GF-D8 (cell line): Measurements from ENCODE around the gene PARN.
"Not testable (repeated sequence)": the region's sequence is repeated elsewhere in the genome, so short reads cannot be mapped to it uniquely, and the experiment has no call there.

Experiments used
- DNase-seq: peaks from one replicate; lab custom pipeline; 2025; lab: John Stamatoyannopoulos, UW

The PARN gene

GRCh38 chr16:14632693-14633569, 2.9 kb upstream of the PARN start, which contains the start of gene BFAR:
Gene BFAR, plus strand, starts transcription at chr16:14632951. Its CDS starts 11,396 bp downstream, at chr16:14644347.
- DNase-seq = peak; percentile 93

DNA sequence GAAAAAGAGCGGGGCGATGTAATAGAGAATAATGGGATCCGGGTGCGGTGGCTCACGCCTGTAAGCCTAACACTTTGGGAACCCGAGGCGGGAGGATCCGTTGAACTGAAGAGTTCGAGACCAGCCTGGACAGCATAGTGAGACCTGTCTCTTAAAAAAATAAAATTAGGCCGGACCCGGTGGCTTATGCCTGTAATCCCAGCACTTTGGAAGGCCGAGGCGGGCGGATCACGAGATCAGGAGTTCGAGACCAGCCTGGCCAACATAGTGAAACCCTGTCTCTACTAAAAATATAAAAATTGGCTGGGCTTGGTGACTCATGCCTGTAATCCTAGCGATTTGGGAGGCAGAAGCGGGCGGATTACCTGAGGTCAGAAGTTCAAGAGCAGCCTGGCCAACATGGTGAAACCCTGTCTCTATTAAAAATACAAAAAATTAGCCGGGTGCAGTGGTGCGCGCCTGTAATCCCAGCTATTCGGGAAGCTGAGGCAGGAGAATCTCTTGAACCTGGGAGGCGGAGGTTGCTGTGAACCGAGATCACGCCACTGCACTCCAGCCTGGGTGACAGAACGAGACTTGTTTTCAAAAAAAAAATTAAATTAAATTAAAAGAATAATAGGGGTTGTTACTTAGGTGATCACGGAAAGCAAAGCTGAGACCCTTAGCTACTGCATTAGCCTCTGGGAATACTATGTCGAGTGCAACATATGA, 715 bp upstream of the PARN start:
- not testable (repeated sequence) for DNase-seq

- no peak for DNase-seq
These were observed 495 bp downstream of the PARN start for GRCh38 chr16:14629612-14629918.

- DNase-seq = no peak
These were observed 1.1 kb downstream of the PARN start for GRCh38 chr16:14628806-14629611.

- DNase-seq = no peak
These were observed 3.0 kb downstream of the PARN start for GRCh38 chr16:14627078-14627477.

DNA sequence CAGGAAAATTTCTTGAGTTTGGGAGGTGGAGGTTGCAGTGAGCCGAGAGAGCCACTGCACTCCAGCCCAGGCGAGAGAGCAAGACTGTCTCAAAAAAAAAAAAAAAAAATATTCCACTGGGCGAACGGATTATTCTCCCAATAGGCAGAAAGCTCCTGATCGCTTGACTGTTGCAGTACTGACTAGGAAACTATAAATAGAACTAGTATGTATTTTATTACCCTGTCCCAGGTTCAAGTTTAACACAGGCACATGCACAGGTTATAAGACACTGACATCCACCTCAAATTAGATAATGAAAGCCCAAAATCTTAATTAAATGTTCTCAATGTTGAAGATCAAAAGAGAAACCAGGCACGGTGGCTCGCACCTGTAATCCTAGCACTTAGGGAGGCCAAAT, 11.5 kb downstream of the PARN start:
- no peak for DNase-seq

- no peak for DNase-seq
These were observed 13.8 kb downstream of the PARN start for GRCh38 chr16:14616280-14616679.

- no peak for DNase-seq
These were observed 16.1 kb downstream of the PARN start for GRCh38 chr16:14613991-14614390.

- DNase-seq = no peak
These were observed 18.4 kb downstream of the PARN start for GRCh38 chr16:14611660-14612059.

GRCh38 chr16:14609716-14610115, 20.3 kb downstream of the PARN start:
- DNase-seq = no peak

DNA sequence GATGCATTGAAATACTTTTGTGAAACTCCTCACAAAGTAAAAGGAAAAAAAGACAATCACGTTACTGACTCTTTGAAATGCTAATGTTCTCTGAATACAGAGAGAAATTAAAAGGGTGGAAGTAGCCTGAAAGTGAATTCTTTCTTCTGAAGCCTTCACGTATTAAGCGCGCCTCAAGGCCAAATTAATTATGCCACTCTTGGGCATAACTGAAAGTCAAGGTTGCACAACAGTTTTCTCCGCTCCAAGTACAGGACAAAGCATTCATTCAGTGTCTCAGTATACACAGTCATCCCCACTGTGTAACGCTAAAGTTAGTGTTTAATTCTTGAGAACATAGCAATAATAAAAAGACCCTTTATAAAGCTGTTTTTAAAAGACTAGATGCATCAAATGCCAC, 21.5 kb downstream of the PARN start:
- no peak for DNase-seq

GRCh38 chr16:14608111-14608566, 21.9 kb downstream of the PARN start:
- no peak for DNase-seq

- DNase-seq = no peak
These were observed 24.0 kb downstream of the PARN start for GRCh38 chr16:14606102-14606501.

- DNase-seq = no peak
These were observed 27.6 kb downstream of the PARN start for GRCh38 chr16:14602443-14602963.

DNA sequence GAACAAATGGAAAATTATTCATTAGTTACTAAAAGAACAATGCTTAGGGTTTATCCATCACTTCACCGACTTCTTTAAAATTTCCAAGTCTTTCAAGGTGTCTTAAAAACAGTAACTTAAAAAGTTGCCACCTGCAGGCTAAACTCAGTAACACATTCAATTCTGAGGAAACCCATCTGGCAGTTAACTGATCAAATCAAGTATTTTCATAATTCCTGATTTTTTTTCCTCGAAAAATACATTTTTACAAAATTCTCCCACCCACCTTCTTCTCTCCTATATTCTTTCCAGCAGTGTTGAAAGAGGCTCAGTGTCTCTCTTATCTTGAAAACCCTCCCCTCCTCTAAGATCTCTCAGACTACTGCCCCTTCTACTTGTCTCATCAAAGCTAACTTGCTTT, 29.9 kb downstream of the PARN start:
- DNase-seq = no peak

DNA sequence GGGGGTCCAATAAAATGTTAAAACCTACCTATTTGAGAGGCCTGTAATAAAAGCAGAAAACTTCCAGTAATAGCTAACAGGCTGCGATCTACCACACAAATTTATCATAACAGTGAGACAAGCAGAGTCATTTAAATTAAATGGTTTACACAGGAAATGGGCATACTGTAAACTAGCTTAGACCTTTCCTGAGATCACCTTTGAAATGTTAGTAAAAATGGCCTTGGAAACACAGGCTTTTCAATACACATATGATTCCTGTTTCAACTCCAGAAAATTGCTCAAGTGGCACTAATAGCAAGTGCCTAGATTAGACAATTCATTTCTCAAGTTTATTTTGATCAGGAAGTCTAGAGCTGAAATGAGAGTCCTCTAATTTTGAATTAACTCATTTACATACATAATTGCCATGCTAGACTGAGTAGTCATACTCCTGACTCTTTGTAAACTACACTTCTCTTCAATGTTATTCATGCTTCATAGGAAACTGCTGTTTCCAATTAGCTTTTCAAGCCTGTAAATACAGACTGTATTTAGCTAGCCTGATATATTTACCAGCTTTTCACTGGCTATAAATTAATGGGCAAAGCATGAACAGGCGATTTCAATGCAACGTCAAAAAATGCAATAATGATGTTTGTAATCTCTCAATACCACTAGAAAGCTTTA, 43.3 kb downstream of the PARN start:
- DNase-seq = no peak

DNA sequence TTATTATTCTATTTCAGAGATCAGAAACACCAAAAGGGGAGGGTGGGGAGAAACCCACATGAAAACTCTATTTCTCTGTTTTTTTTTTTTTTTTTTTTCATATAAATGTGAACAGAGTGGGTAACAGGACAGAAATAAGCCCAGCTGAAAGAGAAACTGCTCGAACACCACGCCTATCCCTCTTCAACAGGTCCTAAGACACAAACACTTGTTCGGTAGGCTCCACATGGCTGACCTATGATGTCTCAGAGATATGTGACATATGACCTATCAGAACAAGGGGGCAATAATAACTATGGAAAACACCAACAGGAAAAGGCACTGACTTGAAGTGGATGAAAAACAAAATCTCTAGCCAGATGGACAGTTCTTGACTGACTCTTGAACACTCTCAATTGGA, 44.8 kb downstream of the PARN start:
- no peak for DNase-seq

DNA sequence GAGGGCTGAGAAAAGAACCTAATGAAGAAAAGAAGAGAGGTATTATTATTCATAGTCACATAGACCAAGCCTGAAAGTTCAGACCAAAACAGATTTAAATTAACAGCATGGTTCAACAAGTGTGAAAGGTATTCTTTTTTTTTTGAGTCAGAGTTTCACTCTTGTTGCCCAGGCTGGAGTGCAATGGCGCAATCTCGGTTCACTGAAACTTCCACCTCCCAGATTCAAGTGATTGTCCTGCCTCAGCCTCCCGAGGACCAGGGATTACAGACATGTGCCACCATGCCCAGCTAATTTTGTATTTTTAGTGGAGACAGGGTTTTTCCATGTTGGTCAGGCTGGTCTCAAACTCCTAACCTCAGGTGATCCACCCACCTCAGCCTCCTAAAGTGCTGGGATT, 49.1 kb downstream of the PARN start:
- DNase-seq = not testable (repeated sequence)

DNA sequence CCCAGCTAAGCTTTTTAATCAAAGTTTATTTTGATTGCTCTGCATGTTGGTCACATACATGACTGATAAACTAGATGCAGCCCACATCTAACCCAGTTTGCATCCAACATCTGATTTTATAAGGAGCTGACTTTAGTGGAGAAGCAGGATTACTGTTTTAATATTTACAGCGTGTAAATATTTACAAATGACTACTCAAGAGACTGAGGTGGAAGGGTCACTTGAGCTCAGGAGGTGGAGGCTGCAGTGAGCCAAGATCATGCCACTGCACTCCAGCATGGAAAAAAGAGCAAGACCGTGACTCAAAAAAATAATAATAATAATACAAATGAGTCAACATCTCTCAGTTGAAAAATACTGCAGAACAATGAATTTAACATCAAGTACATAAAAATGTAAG, 50.8 kb downstream of the PARN start:
- DNase-seq = no peak

DNA sequence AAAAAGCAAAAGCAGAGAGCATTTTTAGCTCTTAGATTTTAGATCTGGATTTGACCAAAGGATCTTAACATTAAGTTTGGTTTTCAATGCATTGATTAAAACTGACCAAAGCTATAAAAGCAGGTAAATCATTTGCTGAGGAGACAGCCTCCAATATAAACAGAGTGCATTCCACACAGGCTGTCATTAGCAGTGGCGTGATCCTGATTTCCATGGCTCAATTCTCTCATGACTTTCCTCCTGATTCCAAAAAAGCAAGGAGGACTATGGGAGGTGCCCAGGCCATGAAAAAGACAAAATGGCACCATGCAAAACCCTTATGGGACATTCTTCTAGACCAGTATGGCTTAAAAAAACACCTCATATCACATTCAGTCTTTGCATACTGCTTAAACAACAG, 53.5 kb downstream of the PARN start:
- DNase-seq = no peak

DNA sequence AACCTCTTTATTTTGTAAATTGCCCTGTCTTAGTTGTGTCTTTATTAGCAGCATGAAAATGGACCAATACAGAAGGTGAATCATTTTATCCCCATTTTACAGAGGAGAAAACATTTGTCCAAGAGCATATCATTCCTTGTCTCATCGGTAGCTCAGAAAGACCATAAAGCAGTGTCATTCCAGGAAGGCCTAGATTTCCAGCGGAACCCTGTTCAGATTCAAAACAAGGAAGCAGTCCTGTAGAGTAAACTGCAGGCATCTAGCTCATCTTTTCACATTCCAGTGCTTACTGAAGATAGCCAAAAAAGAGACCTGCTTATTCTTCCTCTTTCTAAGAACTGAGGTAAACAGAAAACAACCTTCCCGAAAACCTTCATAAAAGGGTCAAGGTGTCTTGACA, 54.0 kb downstream of the PARN start:
- no peak for DNase-seq
